GM12878 (cell line): ENCODE measurements around the gene PPM1K. TPM values are rescaled to one million over a fixed set of nuclear protein-coding genes. Genes with fewer than 3 reads are reported as not detected.

Source experiments
- ATAC-seq: fragments of 200-7000 bp; cut with Tn5 transposase; 3 replicates; pipeline ENCODE4 v1.9.1; 2020; ENCODE audit warnings: mild to moderate bottlenecking, moderate library complexity
- BruUV-seq: library from RNA; stranded (reverse); fragments of 400-500 nt; replicated peaks from 2 replicates; lab custom pipeline; 2021; lab: Mats Ljungman, UMichigan
- CTCF ChIA-PET: fragments of 300-600 bp; sonication (Branson Sonifier 250); formaldehyde crosslinking; extraction: SDS; loops from one replicate; lab custom pipeline; 2021; ENCODE audit warnings: inconsistent platforms; lab: Yijun Ruan, JAX
- POLR2A ChIA-PET: fragments of 350-600 bp; formaldehyde crosslinking; extraction: SDS; loops from one replicate; lab custom pipeline; 2021; ENCODE audit warnings: inconsistent platforms; lab: Charles Lee
- RAD21 ChIA-PET: fragments of 300-600 bp; sonication (Branson Sonifier 250); formaldehyde crosslinking; loops from one replicate; lab custom pipeline; 2023; ENCODE audit warnings: antibody characterized with exemption; ENCODE audit not compliant: unreplicated experiment; lab: Charles Lee
- SMC1A ChIA-PET: fragments of 300-600 bp; sonication (Branson Sonifier 250); formaldehyde crosslinking; loops from one replicate; lab custom pipeline; 2023; ENCODE audit not compliant: unreplicated experiment, uncharacterized antibody; lab: Charles Lee
- DNase-seq: peaks from one replicate; pipeline ENCODE4 v3.0.0-alpha.2; 2011; ENCODE audit warnings: low read depth, low spot score
- FAIRE-seq: peaks from 3 replicates; lab custom pipeline; 2011; peaks lifted over from hg19 to GRCh38; lab: Jason Lieb, UNC
- H2AFZ ChIP-seq: 2 replicates; pipeline ENCODE4 v1.6.0; 2011; ENCODE audit warnings: low read depth, low read length, control low read depth; ENCODE audit not compliant: control insufficient read depth
- H3K27ac ChIP-seq: 2 replicates; pipeline ENCODE4 v1.5.1; 2011; ENCODE audit warnings: control low read depth; ENCODE audit not compliant: control insufficient read depth, insufficient read depth
- H3K27me3 ChIP-seq, 2 experiments: replicated peaks in 1 of 2; 2 replicates each; pipeline versions ENCODE4 v1.6.0 to v1.6.1; 2011; ENCODE audit warnings: low read length in 1 of 2; ENCODE audit not compliant: control insufficient read depth in 2 of 2, insufficient read depth in 2 of 2
- H3K36me3 ChIP-seq, 2 experiments: 2 replicates each; pipeline ENCODE4 v1.5.1; 2011; ENCODE audit warnings: low read length in 1 of 2; ENCODE audit not compliant: control insufficient read depth in 2 of 2, insufficient read depth in 2 of 2
- H3K4me1 ChIP-seq: 2 replicates; pipeline ENCODE4 v1.6.1; 2011; ENCODE audit warnings: mild to moderate bottlenecking, low read length, moderate library complexity, mixed read lengths; ENCODE audit not compliant: control insufficient read depth, insufficient read depth
- H3K4me2 ChIP-seq: 2 replicates; pipeline ENCODE4 v1.6.0; 2011; ENCODE audit warnings: control low read depth; ENCODE audit not compliant: control insufficient read depth, insufficient read depth
- H3K4me3 ChIP-seq: fragments of 200-600 bp; sonication (generic); 2 replicates; pipeline ENCODE4 v1.5.1; 2016
- H3K79me2 ChIP-seq: 2 replicates; pipeline ENCODE4 v1.6.0; 2011; ENCODE audit warnings: low read length; ENCODE audit not compliant: control insufficient read depth, insufficient read depth
- H3K9ac ChIP-seq: 2 replicates; pipeline ENCODE4 v1.8.0; 2011; ENCODE audit warnings: low read length, control low read depth, mixed read lengths; ENCODE audit not compliant: control insufficient read depth, insufficient read depth
- H3K9me3 ChIP-seq: replicated peaks from 3 replicates; pipeline ENCODE4 v1.5.1; 2011; ENCODE audit warnings: mild to moderate bottlenecking, low read length; ENCODE audit not compliant: control insufficient read depth, insufficient read depth
- H4K20me1 ChIP-seq: 2 replicates; pipeline ENCODE4 v1.6.0; 2011; ENCODE audit not compliant: control insufficient read depth, insufficient read depth
- CEBPZ ChIP-seq: fragments of 150-350 bp; IDR thresholded peaks from 2 replicates; pipeline ENCODE4 v1.6.1; 2016; ENCODE audit warnings: low read depth, low read length
- CREB1 ChIP-seq: IDR thresholded peaks from 2 replicates; pipeline ENCODE4 v1.6.1; 2012; ENCODE audit warnings: low read depth, mild to moderate bottlenecking, inconsistent platforms
- DPF2 ChIP-seq: fragments of 450-650 bp; IDR thresholded peaks from 2 replicates; pipeline ENCODE4 v1.6.1; 2017; ENCODE audit warnings: mild to moderate bottlenecking
- ETV6 ChIP-seq, 2 experiments: fragments of 450-650 bp in 1 of 2; IDR thresholded peaks in 1 of 2; conservative IDR thresholded peaks in 1 of 2; 2 replicates each; pipeline ENCODE4 v1.6.1; 2014; ENCODE audit warnings: antibody characterized with exemption in 1 of 2, borderline replicate concordance in 1 of 2, low read depth in 1 of 2, mild to moderate bottlenecking in 1 of 2, moderate library complexity in 1 of 2
- RUNX3 ChIP-seq: IDR thresholded peaks from 2 replicates; pipeline ENCODE4 v1.6.1; 2012; ENCODE audit warnings: low read length, inconsistent platforms
- USF2 ChIP-seq: IDR thresholded peaks from 2 replicates; pipeline ENCODE4 v1.6.1; 2011; ENCODE audit warnings: low read depth, low read length, improper control_type of control experiment, borderline replicate concordance
- WGBS: methylation state at CpG from one replicate; pipeline ENCODE4 v1.1.6; 2016; ENCODE audit warnings: low lambda C conversion rate; ENCODE audit not compliant: insufficient replicate concordance, insufficient coverage; ENCODE audit errors: missing lambda C conversion rate; 5-methylcytosine and 5-hydroxymethylcytosine counted together
- in situ Hi-C: fragments of 300-500 bp; cut with MboI; formaldehyde crosslinking; loops from 9 replicates; pipeline ENCODE4 v1.14.3; 2018; ENCODE audit warnings: mixed read lengths
- intact Hi-C: fragments of 100-400 bp; cut with micrococcal nuclease; formaldehyde crosslinking; loops from one replicate; pipeline ENCODE4 v1.14.2; 2022; ENCODE audit not compliant: unreplicated experiment
- polyA plus RNA-seq, 11 experiments: library from polyadenylated mRNA; depleted of rRNA in 4 of 11; unstranded in 6 of 11; stranded (reverse) in 5 of 11; fragments of >200 nt; fragmentation: Nextera tagmentation in 4 of 11; fragmentation: Illumina TruSeq in 1 of 11; extraction: Ambion mirVana in 4 of 11; extraction: Trizol in 1 of 11; gene quantifications; 1 replicate in 1 of 11; 2 replicates in 10 of 11; pipeline versions ENCODE4 v1.2.1 to v1.2.3, GENCODE V29; 2011 to 2016; ENCODE audit warnings: inconsistent platforms in 2 of 11, missing spikeins in 2 of 11, low read depth in 1 of 11
- total RNA-seq, 4 experiments: library from RNA; depleted of rRNA in 3 of 4; stranded (reverse); fragments of >200 nt in 3 of 4; fragmentation: Illumina TruSeq in 1 of 4; extraction: Trizol in 1 of 4; gene quantifications; 2 replicates each; pipeline versions ENCODE4 v1.2.1 to v1.2.3, GENCODE V29; 2013 to 2021

PPM1K gene
- total and polyA plus RNA-seq, 10 of the 15 experiments (the other 5 are each of a cell fraction or from before 2014, with no cell fraction given): 25.0 to 79.1 (median 36.9) TPM

GRCh38 chr4:88291003-88291402, 6.6 kb upstream of the PPM1K start:
- H3K9ac ChIP-seq: no peak overlapping the region
- no peak overlapping the region for H3K27ac ChIP-seq
- ATAC-seq (no peak), DNase-seq (no peak), FAIRE-seq (no peak)
- no peaks in the 10 kb centered on the region for H3K9me3 ChIP-seq
- TF ChIP-seq CEBPZ (no peak), ETV6 (conservative IDR thresholded peaks at IDR 0.05 in 1 of 2, IDR thresholded peaks at IDR 0.05 in 1 of 2; ENCODE audit: borderline replicate concordance in 1 of 2, low read depth in 1 of 2) (no peak), CREB1 (no peak), USF2 (no peak), RUNX3 (no peak), DPF2 (no peak)
- H3K4me3 ChIP-seq: no peak overlapping the region
- 99% methylated on average over 4 of the region's 4 CpGs for WGBS
- no peaks in the 10 kb centered on the region for H3K79me2 ChIP-seq
- POLR2A ChIA-PET: no interaction called here
- intact Hi-C loops: no loop called here
- in situ Hi-C loops: no loop called here
- H3K4me2 ChIP-seq: no peak overlapping the region
- RAD21 ChIA-PET: interaction anchor here (1.1 to 1.3 kb wide), 2 partner anchors 29 to 224 kb away, joined by 3 to 4 read pairs; no protein-coding TSS in a partner anchor
- CTCF ChIA-PET: interaction anchor here (0.9 to 1.0 kb wide), 2 partner anchors 14 to 87 kb away, joined by 3 to 4 read pairs; partner anchors contain the start of gene HERC6
- no TSS peak for BruUV-seq
- no peaks in the 10 kb centered on the region for H3K4me1 ChIP-seq
- SMC1A ChIA-PET: interaction anchor here (0.6 to 1.9 kb wide), 3 partner anchors 15 to 523 kb away, joined by 3 to 4 read pairs (median 3); no protein-coding TSS in a partner anchor
- no peaks in the 10 kb centered on the region for H3K27me3 ChIP-seq
- H4K20me1 ChIP-seq: no peaks in the 10 kb centered on the region
- no peak overlapping the region for H2AFZ ChIP-seq
- H3K36me3 ChIP-seq: no peaks in the 10 kb centered on the region
